HepG2 (cell line): ENCODE results near the gene POLR1E. TPM values are rescaled to one million over a fixed set of nuclear protein-coding genes. Genes with fewer than 3 reads are reported as not detected.

Experiments used
- ASH2L ChIP-seq: fragments of 300-600, 200-600 bp; sonication (generic); IDR thresholded peaks from 2 replicates; pipeline ENCODE4 v1.7.0; 2017; ENCODE audit warnings: low read depth, mild to moderate bottlenecking, moderate library complexity, mixed read lengths, low read length; ENCODE audit not compliant: insufficient read length
- CEBPB ChIP-seq: IDR thresholded peaks from 2 replicates; pipeline ENCODE4 v1.6.1; 2011; ENCODE audit warnings: low read depth, low read length, improper control_type of control experiment, borderline replicate concordance
- GPBP1L1 ChIP-seq: sonication (generic); formaldehyde crosslinking; IDR thresholded peaks from 2 replicates; pipeline ENCODE4 v1.5.0; 2020; ENCODE audit warnings: mild to moderate bottlenecking, missing genetic modification reagents
- HOXA5 ChIP-seq: sonication (generic); formaldehyde crosslinking; IDR thresholded peaks from 2 replicates; pipeline ENCODE4 v1.4.0; 2020; ENCODE audit warnings: missing genetic modification reagents
- NR0B2 ChIP-seq: sonication (generic); formaldehyde crosslinking; IDR thresholded peaks from 2 replicates; pipeline ENCODE4 v1.4.0; 2020; ENCODE audit warnings: mild to moderate bottlenecking, missing genetic modification reagents
- PHF20 ChIP-seq: sonication (generic); formaldehyde crosslinking; IDR thresholded peaks from 2 replicates; pipeline ENCODE4 v1.5.0; 2020; ENCODE audit warnings: mild to moderate bottlenecking, missing genetic modification reagents
- PHF8 ChIP-seq: sonication (generic); formaldehyde crosslinking; IDR thresholded peaks from 2 replicates; pipeline ENCODE4 v1.5.0; 2020; ENCODE audit warnings: missing genetic modification reagents
- POLR2G ChIP-seq: fragments of 200-400 bp; formaldehyde crosslinking; IDR thresholded peaks from 2 replicates; pipeline ENCODE4 v1.6.1; 2018; ENCODE audit warnings: mild to moderate bottlenecking, low read depth, low read length, moderate library complexity
- RNF2 ChIP-seq: fragments of 450-650 bp; conservative IDR thresholded peaks from 2 replicates; pipeline ENCODE4 v1.6.1; 2016; ENCODE audit warnings: low read depth
- TARDBP ChIP-seq: sonication (generic); formaldehyde crosslinking; IDR thresholded peaks from 2 replicates; pipeline ENCODE4 v1.8.0; 2022; ENCODE audit warnings: mild to moderate bottlenecking, missing genetic modification reagents
- ZFP90 ChIP-seq: sonication (generic); formaldehyde crosslinking; IDR thresholded peaks from 2 replicates; pipeline ENCODE4 v1.8.0; 2022; ENCODE audit warnings: missing genetic modification reagents, mild to moderate bottlenecking, inconsistent platforms, borderline replicate concordance
- ZHX1 ChIP-seq: sonication (generic); formaldehyde crosslinking; IDR thresholded peaks from 2 replicates; pipeline ENCODE4 v1.8.1; 2022; ENCODE audit warnings: low read depth, mild to moderate bottlenecking, missing genetic modification reagents
- ZNF232 ChIP-seq: sonication (generic); formaldehyde crosslinking; IDR thresholded peaks from 2 replicates; pipeline ENCODE4 v1.4.0; 2020; ENCODE audit warnings: missing genetic modification reagents, borderline replicate concordance
- ZNF253 ChIP-seq: sonication (generic); formaldehyde crosslinking; IDR thresholded peaks from 2 replicates; pipeline ENCODE4 v1.8.0; 2022; ENCODE audit warnings: mild to moderate bottlenecking, missing genetic modification reagents, borderline replicate concordance
- ZNF564 ChIP-seq: sonication (generic); formaldehyde crosslinking; IDR thresholded peaks from 2 replicates; pipeline ENCODE4 v1.8.1; 2023; ENCODE audit warnings: mild to moderate bottlenecking, missing genetic modification reagents
- ZNF574 ChIP-seq: sonication (generic); formaldehyde crosslinking; IDR thresholded peaks from 2 replicates; pipeline ENCODE4 v1.4.0; 2020; ENCODE audit warnings: missing genetic modification reagents
- ZNF614 ChIP-seq: IDR thresholded peaks from 2 replicates; pipeline ENCODE4 v1.6.1; 2018; ENCODE audit warnings: missing biosample characterization, missing genetic modification reagents, inconsistent platforms, borderline replicate concordance
- ZNF749 ChIP-seq: sonication (generic); formaldehyde crosslinking; IDR thresholded peaks from 2 replicates; pipeline ENCODE4 v1.8.0; 2022; ENCODE audit warnings: mild to moderate bottlenecking, missing genetic modification reagents, moderate library complexity, borderline replicate concordance
- ZNF768 ChIP-seq: sonication (generic); formaldehyde crosslinking; IDR thresholded peaks from 2 replicates; pipeline ENCODE4 v1.4.0; 2020; ENCODE audit warnings: missing genetic modification reagents
- ZNF772 ChIP-seq: sonication (generic); formaldehyde crosslinking; IDR thresholded peaks from 2 replicates; pipeline ENCODE4 v1.5.0; 2020; ENCODE audit warnings: mild to moderate bottlenecking, missing genetic modification reagents
- ZSCAN21 ChIP-seq: sonication (generic); formaldehyde crosslinking; IDR thresholded peaks from 2 replicates; pipeline ENCODE4 v1.8.0; 2022; ENCODE audit warnings: mild to moderate bottlenecking, missing genetic modification reagents, moderate library complexity, borderline replicate concordance
- polyA plus RNA-seq, 8 experiments: library from polyadenylated mRNA; depleted of rRNA in 3 of 8; stranded (reverse) in 7 of 8; unstranded in 1 of 8; fragments of >200 nt; fragmentation: Illumina TruSeq in 4 of 8; extraction: Trizol in 4 of 8; gene quantifications; 2 replicates each; pipeline versions ENCODE4 v1.2.1 to v1.2.3, GENCODE V29; 2011 to 2016; ENCODE audit warnings: low read depth in 4 of 8, missing spikeins in 1 of 8, mixed read lengths in 1 of 8; ENCODE audit not compliant: insufficient read depth in 1 of 8
- total RNA-seq, 5 experiments: library from RNA; depleted of rRNA; stranded (reverse); fragments of >200 nt; fragmentation: Illumina TruSeq; extraction: Trizol; gene quantifications; 2 replicates each; pipeline ENCODE4 v1.2.3, GENCODE V29; 2016; ENCODE audit warnings: low read depth in 1 of 5

Gene POLR1E
- total and polyA plus RNA-seq, 2 of the 13 experiments (the other 11 are each of a cell fraction or from before 2014, with no cell fraction given), result 23.0 to 37.8 TPM

- TF ChIP-seq ZNF772 (CRISPR knock-in tag), result peak; percentile 50; the same call in 1 of the 2 replicates
- TF ChIP-seq PHF20, result peak; percentile 71
- TF ChIP-seq ZNF614 (CRISPR knock-in tag), result peak; percentile 36; the same call in 1 of the 2 replicates
- peak; percentile 72; the same call in 1 of the 2 replicates for TF ChIP-seq ZSCAN21 (CRISPR knock-in tag)
- TF ChIP-seq HOXA5 (CRISPR knock-in tag), result peak; percentile 43; the same call in 1 of the 2 replicates
- no peak for TF ChIP-seq ZNF749 (CRISPR knock-in tag)
- TF ChIP-seq GPBP1L1 (CRISPR knock-in tag), result no peak
- 0 out of 2 replicates have a peak, but pooled peaks have one; percentile 30 for TF ChIP-seq RNF2
- TF ChIP-seq PHF8 (CRISPR knock-in tag), result peak; percentile 83
- peak; percentile 88 for TF ChIP-seq NR0B2 (CRISPR knock-in tag)
- peak; percentile 51; the same call in 1 of the 2 replicates for TF ChIP-seq ZNF768 (CRISPR knock-in tag)
- TF ChIP-seq ZNF564 (CRISPR knock-in tag), result peak; percentile 63; the same call in 1 of the 2 replicates
- TF ChIP-seq ZNF253 (CRISPR knock-in tag), result no peak
- TF ChIP-seq CEBPB, result no peak
- peak; percentile 55 for TF ChIP-seq ASH2L
- peak; percentile 50; the same call in 1 of the 2 replicates for TF ChIP-seq ZNF232 (CRISPR knock-in tag)
- peak; percentile 68; the same call in 1 of the 2 replicates for TF ChIP-seq ZNF574 (CRISPR knock-in tag)
- peak; percentile 74; the same call in 1 of the 2 replicates for TF ChIP-seq TARDBP (CRISPR knock-in tag)
- TF ChIP-seq ZHX1 (CRISPR knock-in tag), result peak; percentile 66; the same call in 1 of the 2 replicates
- TF ChIP-seq ZFP90 (CRISPR knock-in tag), result peak; percentile 12; the same call in 1 of the 2 replicates
- TF ChIP-seq POLR2G, result peak; percentile 88
Measured at GRCh38 chr9:37485389-37486255, at the start of gene POLR1E (continued).
